ENCODE measurements around the gene DLG4. TPM values are rescaled to one million over a fixed set of nuclear protein-coding genes. Genes with fewer than 3 reads are reported as not detected.

DLG4 gene
- total RNA-seq, 1 donor from 2014 or later: 34.9 TPM

GRCh38 chr17:7177954-7178477 is 41.6 kb downstream of the DLG4 start:
- H3K27ac ChIP-seq: no peak overlapping the region
- no peaks in the 10 kb centered on the region for H3K9me3 ChIP-seq
- peaks cover 4 to 13% of the 10 kb centered on the region in 2 donors for H3K4me1 ChIP-seq
- H3K4me3 ChIP-seq: peak overlapping the region; percentile 18 to 51
- no peaks in the 10 kb centered on the region for H3K36me3 ChIP-seq
- DNase-seq (ENCODE audit: low spot score in 2 of 2): no peak
- no peaks in the 10 kb centered on the region for H3K27me3 ChIP-seq
- TF ChIP-seq CTCF (IDR thresholded peaks at IDR 0.05): no peak
- intact Hi-C loops (cut with DNase I): loop anchor here (5.0 kb wide), 1 partner anchor 126 kb away; no protein-coding TSS in a partner anchor

- intact Hi-C loops (cut with DNase I): loop anchor here (5.0 kb wide), 1 partner anchor 125 kb away; no protein-coding TSS in a partner anchor
- H3K27me3 ChIP-seq: no peaks in the 10 kb centered on the region
Observed at GRCh38 chr17:7177191-7177953, 42.3 kb downstream of the DLG4 start.

GRCh38 chr17:7176841-7177190 is 42.8 kb downstream of the DLG4 start:
- DNase-seq (ENCODE audit: low spot score in 2 of 2): no peak
- H3K27ac ChIP-seq: no peak overlapping the region
- H3K36me3 ChIP-seq: no peaks in the 10 kb centered on the region
- H3K4me3 ChIP-seq: peak overlapping the region in 1 of 2 donors; percentile 51
- peaks cover 4 to 13% of the 10 kb centered on the region in 2 donors for H3K4me1 ChIP-seq
- intact Hi-C loops (cut with DNase I): loop anchor here (5.0 kb wide), 1 partner anchor 125 kb away; no protein-coding TSS in a partner anchor
- TF ChIP-seq CTCF (IDR thresholded peaks at IDR 0.05): no peak
- H3K9me3 ChIP-seq: no peaks in the 10 kb centered on the region
- no peaks in the 10 kb centered on the region for H3K27me3 ChIP-seq

More at GRCh38 chr17:7177191-7177953, 42.3 kb downstream of the DLG4 start:
- Histone ChIP-seq H3K4me1 (peaks cover 4 to 13% of the 10 kb centered on the region in 2 donors), H3K4me3 (peak overlapping the region; percentile 18 to 51), H3K36me3 (no peaks in the 10 kb centered on the region), H3K9me3 (no peaks in the 10 kb centered on the region), H3K27ac (no peak overlapping the region)
- peak; percentile 66 to 83 (median 82) for TF ChIP-seq CTCF (IDR thresholded peaks at IDR 0.05)
- peak in 1 of 2 donors; percentile 73 for DNase-seq (ENCODE audit: low spot score in 2 of 2)

GRCh38 chr17:7176107-7176840 is 43.4 kb downstream of the DLG4 start:
- Histone ChIP-seq H3K4me3 (no peak overlapping the region), H3K27ac (no peak overlapping the region), H3K27me3 (no peaks in the 10 kb centered on the region), H3K4me1 (peaks cover 4 to 13% of the 10 kb centered on the region in 2 donors), H3K9me3 (no peaks in the 10 kb centered on the region), H3K36me3 (no peaks in the 10 kb centered on the region)
- intact Hi-C loops (cut with DNase I): loop anchor here (5.0 kb wide), 1 partner anchor 124 kb away; no protein-coding TSS in a partner anchor
- no peak for DNase-seq (ENCODE audit: low spot score in 2 of 2)
- no peak for TF ChIP-seq CTCF (IDR thresholded peaks at IDR 0.05)

GRCh38 chr17:7175330-7175733 is 44.3 kb downstream of the DLG4 start:
- Histone ChIP-seq H3K4me1 (peaks cover 4 to 13% of the 10 kb centered on the region in 2 donors), H3K4me3 (no peak overlapping the region), H3K9me3 (no peaks in the 10 kb centered on the region), H3K36me3 (no peaks in the 10 kb centered on the region), H3K27ac (no peak overlapping the region), H3K27me3 (no peaks in the 10 kb centered on the region)
- no peak for DNase-seq (ENCODE audit: low spot score in 2 of 2)
- TF ChIP-seq CTCF (IDR thresholded peaks at IDR 0.05): no peak
- intact Hi-C loops (cut with DNase I): loop anchor here (5.0 kb wide), 1 partner anchor 123 kb away; no protein-coding TSS in a partner anchor
